Measurements from ENCODE around the gene PIGZ. TPM values are rescaled to one million over a fixed set of nuclear protein-coding genes. Genes with fewer than 3 reads are reported as not detected.

The PIGZ gene
- total and polyA plus RNA-seq, 9 of the 15 experiments (the other 6 are each of a cell fraction or from before 2014, with no cell fraction given): 0.15 to 1.8 (median 0.76) TPM

GRCh38 chr3:196965804-196966173 is 2.8 kb downstream of the PIGZ start:
- in situ Hi-C loops (cut with MboI) (no loop called here), intact Hi-C loops (cut with micrococcal nuclease) (no loop called here)
- H4K20me1 ChIP-seq (replicated peaks; ENCODE audit: control insufficient read depth, insufficient read depth, low read length): no peaks in the 10 kb centered on the region
- peaks cover 12% of the 10 kb centered on the region; the same call in 2 of the 3 replicates for H3K79me2 ChIP-seq (ENCODE audit: control insufficient read depth, insufficient read depth, low read length)
- no peak overlapping the region for H3K4me2 ChIP-seq (ENCODE audit: insufficient read depth, low read length)
- 0 out of 2 replicates have a peak, but pooled peaks cover 3% of the 10 kb centered on the region for H3K9me3 ChIP-seq (replicated peaks; ENCODE audit: control insufficient read depth, insufficient read depth, low read depth, low read length)
- H3K36me3 ChIP-seq (ENCODE audit: control insufficient read depth, insufficient read depth, low read length): peaks cover 8% of the 10 kb centered on the region; the same call in 1 of the 3 replicates
- H3K27ac ChIP-seq (ENCODE audit: extremely low read depth, low read depth, low read length): no peak overlapping the region
- BruUV-seq (replicated peaks): no TSS peak
- ATAC-seq (no peak), FAIRE-seq (no peak), DNase-seq (ENCODE audit: extremely low read depth in 1 of 4, low spot score in 3 of 4) (no peak)
- no peak overlapping the region for H3K4me3 ChIP-seq
- ChIA-PET CTCF (ENCODE audit: low intra/inter-chr PET ratio) (no interaction called here), POLR2A (interaction anchor here (1.1 to 1.4 kb wide), 2 partner anchors 12 to 437 kb away, joined by 3 to 4 read pairs; no protein-coding TSS in a partner anchor)
- TF ChIP-seq SRSF1 (IDR thresholded peaks at IDR 0.05; ENCODE audit: low read depth, low read length): no peak
- WGBS (ENCODE audit: insufficient coverage, low coverage, missing lambda C conversion rate): 88% methylated on average over 10 of the region's 10 CpGs
- no peak overlapping the region for H2AFZ ChIP-seq (ENCODE audit: low read depth, low read length)
- H3K27me3 ChIP-seq (ENCODE audit: control insufficient read depth in 2 of 2, insufficient read depth in 2 of 2, low read length in 2 of 2): no peaks in the 10 kb centered on the region
- no peaks in the 10 kb centered on the region for H3K9me1 ChIP-seq (ENCODE audit: control insufficient read depth, insufficient read depth, low read length)
- peaks cover 12 to 28% of the 10 kb centered on the region in 2 experiments; a peak in 4 of 5 replicates for H3K4me1 ChIP-seq (replicated peaks in 1 of 2; ENCODE audit: control insufficient read depth in 2 of 2, insufficient read depth in 2 of 2, low read length in 2 of 2)
- no peak overlapping the region for H3K9ac ChIP-seq (ENCODE audit: insufficient read depth in 1 of 2, low read depth in 2 of 2, low read length in 2 of 2)

- in situ Hi-C loops (cut with MboI): no loop called here
- peaks cover 12% of the 10 kb centered on the region; the same call in 2 of the 3 replicates for H3K79me2 ChIP-seq (ENCODE audit: control insufficient read depth, insufficient read depth, low read length)
- no TSS peak for BruUV-seq (replicated peaks)
- peaks cover 8 to 24% of the 10 kb centered on the region in 2 experiments; a peak in 3 of 5 replicates for H3K4me1 ChIP-seq (replicated peaks in 1 of 2; ENCODE audit: control insufficient read depth in 2 of 2, insufficient read depth in 2 of 2, low read length in 2 of 2)
- H2AFZ ChIP-seq (ENCODE audit: low read depth, low read length): no peak overlapping the region
- no peak for ATAC-seq
- no peak overlapping the region for H3K4me2 ChIP-seq (ENCODE audit: insufficient read depth, low read length)
- no peak overlapping the region for H3K27ac ChIP-seq (ENCODE audit: extremely low read depth, low read depth, low read length)
- CTCF ChIA-PET (ENCODE audit: low intra/inter-chr PET ratio): no interaction called here
- intact Hi-C loops (cut with micrococcal nuclease): no loop called here
- no peaks in the 10 kb centered on the region for H3K9me1 ChIP-seq (ENCODE audit: control insufficient read depth, insufficient read depth, low read length)
- H3K27me3 ChIP-seq (ENCODE audit: control insufficient read depth in 2 of 2, insufficient read depth in 2 of 2, low read length in 2 of 2): no peaks in the 10 kb centered on the region
- H3K4me3 ChIP-seq: no peak overlapping the region
- POLR2A ChIA-PET: interaction anchor here (1.3 to 1.4 kb wide), 2 partner anchors 11 kb away, joined by 3 to 4 read pairs; no protein-coding TSS in a partner anchor
- H3K9ac ChIP-seq (ENCODE audit: insufficient read depth in 1 of 2, low read depth in 2 of 2, low read length in 2 of 2): no peak overlapping the region
- DNase-seq (ENCODE audit: extremely low read depth in 1 of 4, low spot score in 3 of 4): no peak
- 91% methylated on average over 11 of the region's 11 CpGs for WGBS (ENCODE audit: insufficient coverage, low coverage, missing lambda C conversion rate)
- H4K20me1 ChIP-seq (replicated peaks; ENCODE audit: control insufficient read depth, insufficient read depth, low read length): no peaks in the 10 kb centered on the region
- H3K36me3 ChIP-seq (ENCODE audit: control insufficient read depth, insufficient read depth, low read length): peaks cover 8% of the 10 kb centered on the region; the same call in 1 of the 3 replicates
- no peak for FAIRE-seq
- H3K9me3 ChIP-seq (replicated peaks; ENCODE audit: control insufficient read depth, insufficient read depth, low read depth, low read length): 0 out of 2 replicates have a peak, but pooled peaks cover 3% of the 10 kb centered on the region
- TF ChIP-seq AFF4 (CRISPR knock-in tag; IDR thresholded peaks at IDR 0.05): no peak
- TF ChIP-seq ZNF583 (CRISPR knock-in tag; IDR thresholded peaks at IDR 0.05): no peak
These were observed 3.4 kb downstream of the PIGZ start for GRCh38 chr3:196965112-196965803.
